ENCODE data around the gene IQCN. TPM values are rescaled to one million over a fixed set of nuclear protein-coding genes. Genes with fewer than 3 reads are reported as not detected.

IQCN gene
- total RNA-seq, 1 donor from 2014 or later, result 2.4 TPM

GRCh38 chr19:18266771-18267686, 7.2 kb downstream of the IQCN start:
- DNase-seq (ENCODE audit: low spot score), result no peak

DNA sequence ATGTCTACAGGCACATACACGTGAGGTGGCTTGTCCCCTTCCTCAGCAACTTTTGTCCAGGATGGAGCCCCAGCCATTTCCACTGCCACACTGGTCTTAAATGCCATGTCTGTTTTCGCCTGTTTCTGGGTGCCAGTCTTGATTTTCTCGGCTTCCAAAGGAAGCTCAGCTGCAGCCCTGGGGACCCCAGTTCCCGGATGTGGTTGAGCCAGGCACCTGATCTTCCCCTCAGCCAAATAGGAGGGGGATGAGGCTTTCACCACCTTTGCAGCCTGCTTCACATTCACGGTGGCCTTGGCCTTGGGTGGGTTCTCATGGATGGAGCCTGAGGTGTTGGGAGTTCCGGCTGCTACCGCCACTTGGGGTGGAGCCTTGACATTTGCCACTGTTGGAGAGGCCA, 8.7 kb downstream of the IQCN start:
- no peak for DNase-seq (ENCODE audit: low spot score)

DNA sequence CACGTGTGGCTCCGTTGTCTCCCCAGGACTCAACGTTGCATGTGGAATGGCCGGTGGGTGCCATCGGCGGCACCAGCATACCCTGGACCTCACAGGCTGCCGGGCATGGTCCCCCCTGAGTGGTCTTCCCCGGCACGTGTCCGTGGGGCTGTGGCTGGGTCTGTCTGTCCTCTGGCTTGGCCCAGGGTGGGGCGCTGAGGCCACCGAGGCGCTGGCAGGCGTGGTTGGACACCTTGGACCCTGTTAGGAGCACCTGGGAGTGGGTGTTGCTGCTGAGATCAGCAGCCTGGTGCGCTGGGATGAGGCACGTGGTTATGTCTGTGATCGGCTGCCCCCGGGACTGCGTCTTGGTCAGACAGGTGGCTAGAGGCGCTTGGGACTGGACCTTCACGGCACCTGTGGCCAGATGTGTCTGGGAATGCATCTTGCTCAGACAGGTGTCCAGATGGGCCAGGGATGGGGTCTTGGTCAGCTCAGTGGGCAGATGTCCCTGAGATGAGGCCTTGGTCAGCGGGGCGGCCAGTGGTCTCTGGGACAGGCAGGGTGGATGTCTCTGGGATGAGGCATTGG, 9.2 kb downstream of the IQCN start:
- DNase-seq (ENCODE audit: low spot score), result no peak

GRCh38 chr19:18264137-18264854, 10.0 kb downstream of the IQCN start:
- no peak for DNase-seq (ENCODE audit: low spot score)

DNA sequence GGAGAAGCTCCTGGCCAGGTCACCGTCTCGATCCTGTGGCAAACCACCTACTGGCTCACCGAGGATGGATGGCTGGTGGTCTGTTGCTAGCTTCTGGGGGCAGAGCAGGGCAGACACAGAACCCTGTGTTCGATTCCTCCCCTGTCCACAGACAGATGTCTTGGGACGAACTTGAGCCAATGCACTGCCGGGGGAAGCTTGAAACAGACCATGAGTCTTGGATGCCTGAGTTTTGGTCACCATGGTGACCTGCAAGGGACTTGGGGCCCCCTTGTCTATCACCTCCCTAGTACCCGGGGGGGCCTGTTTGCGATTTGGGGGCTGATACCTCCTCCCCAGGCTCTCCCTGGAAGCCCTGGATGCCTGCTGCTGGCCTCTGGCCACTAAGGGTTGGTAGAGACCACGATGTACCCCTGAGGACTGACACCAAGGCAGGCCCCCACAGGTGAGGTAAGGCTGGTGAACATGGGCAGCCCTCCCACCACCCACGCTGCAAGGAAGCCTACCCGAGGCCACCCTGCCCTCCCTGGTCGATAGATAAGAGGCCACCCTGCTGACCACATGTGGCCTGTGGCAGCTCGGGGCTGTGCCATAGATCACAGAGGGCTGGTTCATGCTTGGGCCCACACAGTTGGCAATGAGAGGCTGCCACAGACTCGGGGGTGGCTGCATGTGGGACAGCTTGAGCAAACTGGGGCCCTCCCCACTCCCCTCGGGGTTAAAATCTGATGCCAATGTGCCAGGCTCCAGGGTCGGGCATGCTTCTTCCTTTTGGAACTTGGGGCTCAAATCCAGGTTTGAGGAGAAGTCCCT, 10.7 kb downstream of the IQCN start:
- DNase-seq (ENCODE audit: low spot score), result no peak

GRCh38 chr19:18262917-18263316, 11.3 kb downstream of the IQCN start:
- no peak for DNase-seq (ENCODE audit: low spot score)

DNA sequence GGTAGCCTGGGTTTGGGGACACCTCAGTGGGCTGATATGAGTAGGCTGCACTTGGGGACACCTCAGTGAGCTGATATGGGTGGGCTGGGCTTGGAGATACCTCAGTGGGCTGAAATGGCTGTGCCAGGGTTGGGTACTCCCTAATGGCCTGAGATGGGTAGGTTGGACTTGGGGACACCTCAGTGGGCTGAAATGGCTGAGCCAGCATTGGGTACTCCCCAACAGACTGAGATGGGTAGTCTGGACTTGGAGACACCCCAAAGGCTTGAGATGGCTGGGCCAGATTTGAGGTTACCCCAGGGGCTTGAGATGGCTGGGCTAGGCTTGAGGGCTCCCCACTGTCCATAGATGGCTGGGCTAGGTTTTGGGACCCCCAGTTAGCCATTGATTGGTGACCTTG, 12.1 kb downstream of the IQCN start:
- DNase-seq (ENCODE audit: low spot score), result no peak

- DNase-seq (ENCODE audit: low spot score), result no peak
Observed at GRCh38 chr19:18261474-18261873, 12.8 kb downstream of the IQCN start.

- no peak for DNase-seq (ENCODE audit: low spot score)
Observed at GRCh38 chr19:18259893-18260292, 14.4 kb downstream of the IQCN start.

DNA sequence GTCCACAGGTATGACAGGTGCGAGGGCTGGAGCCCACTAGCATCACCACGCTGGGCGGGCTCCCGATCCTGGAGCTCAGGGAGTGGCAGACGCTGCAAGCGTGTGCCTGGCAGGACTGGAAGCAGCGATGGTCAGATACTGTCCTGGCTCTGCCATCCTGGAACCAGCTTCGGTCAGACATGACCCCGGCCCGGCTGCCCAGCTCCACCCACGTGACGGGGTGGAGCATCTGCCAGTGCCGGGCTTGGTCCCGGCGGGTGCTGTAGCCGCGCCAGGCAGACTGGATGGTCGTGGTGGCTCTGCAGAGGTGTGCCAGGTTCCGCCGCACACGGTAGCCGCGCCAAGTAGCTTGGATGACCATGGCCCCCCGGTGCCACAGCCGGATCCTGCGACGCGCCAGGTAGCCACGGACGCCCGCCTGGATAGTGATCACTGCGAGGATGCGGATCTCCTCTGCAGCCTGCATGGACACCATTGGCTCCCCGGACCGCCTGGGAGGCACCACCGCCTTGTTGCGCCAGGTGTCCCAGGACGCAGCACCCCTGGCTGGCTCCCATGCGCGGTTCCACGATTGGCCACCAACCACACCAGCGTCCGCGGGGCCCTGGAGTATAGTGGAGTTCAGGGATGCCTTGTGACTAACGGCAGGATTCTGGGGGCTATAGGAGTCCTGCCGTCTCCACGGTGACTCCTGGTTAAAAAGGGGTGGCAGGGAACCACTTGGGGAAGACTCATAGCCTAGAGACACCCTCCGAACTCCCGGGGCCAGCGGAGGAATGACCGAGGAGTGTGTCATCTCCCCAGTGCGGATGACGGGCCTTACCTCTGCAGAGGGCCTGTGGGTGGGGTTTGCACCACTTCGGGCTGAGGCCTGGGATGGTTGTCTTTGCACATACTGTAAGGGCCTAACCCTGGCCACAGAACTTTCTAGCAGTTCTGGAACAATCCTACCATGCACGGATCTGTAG, 16.5 kb downstream of the IQCN start:
- no peak for DNase-seq (ENCODE audit: low spot score)

GRCh38 chr19:18254546-18255503, 19.4 kb downstream of the IQCN start:
- no peak for DNase-seq (ENCODE audit: low spot score)

DNA sequence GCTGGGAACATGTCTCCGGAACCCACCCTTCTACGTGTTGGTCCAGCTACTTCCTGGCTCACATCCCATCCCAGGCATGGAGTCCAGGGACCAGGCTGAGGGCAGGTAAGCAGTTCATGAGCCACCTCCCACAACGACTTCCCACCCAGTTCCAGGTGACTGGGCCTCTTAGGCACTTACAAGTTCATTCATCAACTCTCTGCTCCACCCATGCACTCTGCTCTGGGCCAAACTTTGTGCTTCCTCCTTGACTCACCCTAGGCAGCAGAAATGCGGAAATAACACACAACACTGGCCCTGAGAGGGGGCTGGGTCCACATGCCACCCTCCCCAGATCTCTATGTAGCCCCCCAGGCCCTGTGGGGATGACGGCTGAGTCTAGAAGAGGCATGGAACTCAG, 20.5 kb downstream of the IQCN start:
- no peak for DNase-seq (ENCODE audit: low spot score)

- no peak for DNase-seq (ENCODE audit: low spot score)
Observed at GRCh38 chr19:18253130-18253529, 21.1 kb downstream of the IQCN start.

DNA sequence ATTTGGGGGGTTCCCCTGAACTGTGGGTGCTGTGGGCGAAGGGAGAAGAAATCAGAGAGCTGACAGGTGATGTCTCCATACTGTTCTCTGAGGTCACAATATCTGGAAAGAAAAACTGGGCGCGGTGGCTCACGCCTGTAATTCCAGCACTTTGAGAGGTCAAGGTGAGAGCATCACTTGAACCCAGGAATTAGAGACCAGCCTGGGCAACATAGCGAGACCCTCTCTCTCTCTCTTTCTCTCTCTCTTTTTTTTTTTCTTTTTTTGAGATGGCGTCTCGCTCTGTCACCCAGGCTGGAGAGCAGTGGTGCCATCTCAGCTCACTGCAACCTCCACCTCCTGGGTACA, 21.9 kb downstream of the IQCN start:
- no peak for DNase-seq (ENCODE audit: low spot score)

DNA sequence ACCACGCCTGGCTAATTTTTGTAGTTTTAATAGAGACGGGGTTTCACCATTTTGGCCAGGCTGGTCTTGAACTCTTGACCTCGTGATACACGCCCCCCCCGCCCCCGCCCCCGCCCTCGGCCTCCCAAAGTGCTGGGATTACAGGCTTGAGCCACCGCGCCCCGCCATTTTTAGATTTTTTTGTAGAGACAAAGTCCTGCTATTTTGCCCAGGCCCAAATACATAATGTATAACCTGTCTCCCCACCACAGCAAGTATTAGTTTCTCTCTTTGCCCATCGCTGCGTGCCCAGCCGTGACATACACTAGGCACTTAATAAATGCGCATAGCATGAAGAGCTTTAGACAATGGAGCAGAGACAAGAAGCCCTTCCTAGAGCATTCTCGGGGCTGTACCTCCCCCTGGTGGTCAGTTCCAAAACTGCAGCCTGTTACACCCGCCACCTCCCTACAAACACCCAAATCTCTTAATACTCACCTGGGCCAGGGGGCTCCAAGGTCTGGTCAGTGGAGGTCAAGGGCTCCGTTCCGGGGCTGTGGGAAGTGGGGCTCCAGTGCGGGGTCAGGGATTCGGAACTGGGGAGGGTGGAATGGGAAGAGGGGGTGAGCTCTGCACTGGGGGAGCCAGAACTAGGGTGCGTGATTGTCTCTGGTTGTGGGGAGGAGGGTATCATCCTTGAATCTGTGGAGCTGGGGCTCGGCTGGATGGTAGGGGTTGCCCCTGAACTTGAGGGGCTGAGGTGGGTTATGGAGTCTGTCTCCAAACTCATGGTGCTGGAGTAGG, 22.5 kb downstream of the IQCN start:
- peak; percentile 66 for DNase-seq (ENCODE audit: low spot score)

DNA sequence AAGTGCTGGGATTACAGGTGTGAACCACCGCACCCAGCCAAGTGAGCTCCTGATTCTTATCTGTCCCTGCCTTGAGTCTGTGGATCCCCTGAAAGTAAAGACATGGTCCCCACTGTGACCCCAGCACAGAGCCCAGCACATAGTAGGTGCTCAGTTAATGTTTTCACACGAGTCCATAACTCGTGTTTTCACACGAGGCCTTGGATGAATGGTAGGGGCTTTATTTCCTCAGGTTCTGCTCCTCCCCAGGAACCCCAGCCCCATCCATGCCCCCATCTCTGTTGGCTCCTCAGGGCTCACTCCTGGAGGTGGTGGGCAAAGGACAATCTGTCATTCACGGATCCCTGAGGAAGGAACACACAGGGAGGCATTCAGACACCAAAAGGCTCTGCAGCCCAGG, 24.4 kb downstream of the IQCN start:
- DNase-seq (ENCODE audit: low spot score), result no peak

DNA sequence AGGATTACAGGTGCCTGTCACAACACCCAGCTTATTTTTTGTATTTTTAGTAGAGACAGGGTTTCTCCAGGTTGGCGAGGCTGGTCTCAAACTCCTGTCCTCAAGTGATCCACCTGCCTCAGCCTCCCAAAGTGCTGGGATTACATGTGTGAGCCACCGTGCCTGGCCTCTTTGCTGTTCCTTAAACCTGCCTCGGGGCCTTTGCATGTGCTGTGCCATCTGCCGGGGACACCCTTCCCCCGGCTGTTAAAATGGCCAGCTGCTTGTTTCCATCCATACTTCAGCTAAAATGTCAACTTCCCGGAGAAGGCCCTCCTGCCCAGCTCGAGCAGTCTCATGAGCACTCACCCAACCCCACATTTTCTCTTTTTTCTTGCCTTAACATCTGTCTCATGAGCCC, 29.0 kb downstream of the IQCN start:
- DNase-seq (ENCODE audit: low spot score), result no peak

GRCh38 chr19:18239303-18239702, 34.9 kb downstream of the IQCN start:
- DNase-seq (ENCODE audit: low spot score), result no peak

DNA sequence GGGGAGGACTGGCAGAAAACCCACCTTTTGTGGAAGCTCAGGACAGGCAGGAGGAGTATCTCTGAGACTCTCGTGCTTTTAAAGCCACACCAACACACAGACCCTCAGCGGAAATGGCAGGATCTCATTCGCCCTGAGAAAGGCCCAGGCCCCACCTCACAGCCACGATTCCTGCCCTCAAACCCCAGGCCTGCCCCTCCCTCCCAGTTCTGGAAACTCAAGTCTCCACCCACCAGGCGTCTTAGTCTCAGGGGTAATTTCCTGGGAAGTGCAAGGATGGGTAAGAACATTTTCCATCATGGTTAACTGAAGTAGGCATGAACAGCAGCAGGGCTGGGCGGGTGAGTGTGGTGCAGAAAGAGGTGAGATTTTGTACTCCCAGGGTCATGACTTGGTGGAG, 40.1 kb downstream of the IQCN start:
- no peak for DNase-seq (ENCODE audit: low spot score)

Data from umbilical cord (tissue), 2 donors.